GM12878 (cell line): ENCODE data around the gene FAM187B.

Source experiments
- DPF2 ChIP-seq: fragments of 450-650 bp; IDR thresholded peaks from 2 replicates; pipeline ENCODE4 v1.6.1; 2017; ENCODE audit warnings: mild to moderate bottlenecking
- ETV6 ChIP-seq, 2 experiments: fragments of 450-650 bp in 1 of 2; IDR thresholded peaks in 1 of 2; conservative IDR thresholded peaks in 1 of 2; 2 replicates each; pipeline ENCODE4 v1.6.1; 2014; ENCODE audit warnings: antibody characterized with exemption in 1 of 2, borderline replicate concordance in 1 of 2, low read depth in 1 of 2, mild to moderate bottlenecking in 1 of 2, moderate library complexity in 1 of 2
- RAD21 ChIP-seq: IDR thresholded peaks from 2 replicates; pipeline ENCODE4 v1.6.1; 2011; ENCODE audit warnings: mild to moderate bottlenecking, low read depth, low read length, moderate library complexity; ENCODE audit not compliant: insufficient read depth
- RFX5 ChIP-seq: IDR thresholded peaks from 2 replicates; pipeline ENCODE4 v1.6.1; 2011; ENCODE audit warnings: low read depth, low read length, improper control_type of control experiment
- SMAD1 ChIP-seq: fragments of 450-650 bp; IDR thresholded peaks from 2 replicates; pipeline ENCODE4 v1.6.1; 2018; ENCODE audit warnings: mild to moderate bottlenecking, low read depth; ENCODE audit not compliant: partially characterized antibody
- ZBED1 ChIP-seq: IDR thresholded peaks from 2 replicates; pipeline ENCODE4 v1.6.1; 2016; ENCODE audit warnings: borderline replicate concordance
- TF ChIP-seq, protein P1 (sequence below), 3 experiments: IDR thresholded peaks in 2 of 3; conservative IDR thresholded peaks in 1 of 3; 2 replicates each; pipeline ENCODE4 v1.5.1; 2011; ENCODE audit warnings: low read depth in 3 of 3, low read length in 3 of 3, mild to moderate bottlenecking in 3 of 3, control low read depth in 2 of 3, moderate library complexity in 2 of 3, inconsistent platforms in 1 of 3, mixed read lengths in 1 of 3; ENCODE audit not compliant: control insufficient read depth in 2 of 3, insufficient read depth in 1 of 3; ENCODE audit errors: extremely low read depth in 1 of 3
- TF ChIP-seq, protein P2 (sequence below): fragments of 450-650 bp; IDR thresholded peaks from 2 replicates; pipeline ENCODE4 v1.6.1; 2014; ENCODE audit warnings: mild to moderate bottlenecking

GRCh38 chr19:35176181-35176570 is 52.4 kb downstream of the FAM187B start:
- TF ChIP-seq DPF2 (no peak), ZBED1 (no peak), RAD21 (no peak), ETV6 (conservative IDR thresholded peaks at IDR 0.05 in 1 of 2, IDR thresholded peaks at IDR 0.05 in 1 of 2; ENCODE audit: borderline replicate concordance in 1 of 2, low read depth in 1 of 2) (no peak), RFX5 (no peak), SMAD1 (no peak)
- TF ChIP-seq, protein P1, sequence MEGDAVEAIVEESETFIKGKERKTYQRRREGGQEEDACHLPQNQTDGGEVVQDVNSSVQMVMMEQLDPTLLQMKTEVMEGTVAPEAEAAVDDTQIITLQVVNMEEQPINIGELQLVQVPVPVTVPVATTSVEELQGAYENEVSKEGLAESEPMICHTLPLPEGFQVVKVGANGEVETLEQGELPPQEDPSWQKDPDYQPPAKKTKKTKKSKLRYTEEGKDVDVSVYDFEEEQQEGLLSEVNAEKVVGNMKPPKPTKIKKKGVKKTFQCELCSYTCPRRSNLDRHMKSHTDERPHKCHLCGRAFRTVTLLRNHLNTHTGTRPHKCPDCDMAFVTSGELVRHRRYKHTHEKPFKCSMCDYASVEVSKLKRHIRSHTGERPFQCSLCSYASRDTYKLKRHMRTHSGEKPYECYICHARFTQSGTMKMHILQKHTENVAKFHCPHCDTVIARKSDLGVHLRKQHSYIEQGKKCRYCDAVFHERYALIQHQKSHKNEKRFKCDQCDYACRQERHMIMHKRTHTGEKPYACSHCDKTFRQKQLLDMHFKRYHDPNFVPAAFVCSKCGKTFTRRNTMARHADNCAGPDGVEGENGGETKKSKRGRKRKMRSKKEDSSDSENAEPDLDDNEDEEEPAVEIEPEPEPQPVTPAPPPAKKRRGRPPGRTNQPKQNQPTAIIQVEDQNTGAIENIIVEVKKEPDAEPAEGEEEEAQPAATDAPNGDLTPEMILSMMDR (IDR thresholded peaks at IDR 0.05 in 2 of 3, conservative IDR thresholded peaks at IDR 0.05 in 1 of 3; ENCODE audit: control insufficient read depth in 2 of 3, extremely low read depth in 1 of 3, insufficient read depth in 1 of 3, low read depth in 3 of 3, low read length in 3 of 3) = no peak
- TF ChIP-seq, protein P2, sequence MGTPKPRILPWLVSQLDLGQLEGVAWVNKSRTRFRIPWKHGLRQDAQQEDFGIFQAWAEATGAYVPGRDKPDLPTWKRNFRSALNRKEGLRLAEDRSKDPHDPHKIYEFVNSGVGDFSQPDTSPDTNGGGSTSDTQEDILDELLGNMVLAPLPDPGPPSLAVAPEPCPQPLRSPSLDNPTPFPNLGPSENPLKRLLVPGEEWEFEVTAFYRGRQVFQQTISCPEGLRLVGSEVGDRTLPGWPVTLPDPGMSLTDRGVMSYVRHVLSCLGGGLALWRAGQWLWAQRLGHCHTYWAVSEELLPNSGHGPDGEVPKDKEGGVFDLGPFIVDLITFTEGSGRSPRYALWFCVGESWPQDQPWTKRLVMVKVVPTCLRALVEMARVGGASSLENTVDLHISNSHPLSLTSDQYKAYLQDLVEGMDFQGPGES = no peak
